ENCODE data around the gene ATPAF1. TPM values are rescaled to one million over a fixed set of nuclear protein-coding genes. Genes with fewer than 3 reads are reported as not detected.
"Not testable (repeated sequence)": the region's sequence is repeated elsewhere in the genome, so short reads cannot be mapped to it uniquely, and the experiment has no call there.

ATPAF1 gene
- 44.1 TPM for polyA plus RNA-seq (2012; ENCODE audit: low read depth, missing spikeins)

- FAIRE-seq, result peak; percentile 100
These were observed at the start of gene ATPAF1 for GRCh38 chr1:46667782-46668760. ATPAF1 (minus strand) TSS chr1:46668364; CDS start chr1:46668322, 42 bp downstream.

DNA sequence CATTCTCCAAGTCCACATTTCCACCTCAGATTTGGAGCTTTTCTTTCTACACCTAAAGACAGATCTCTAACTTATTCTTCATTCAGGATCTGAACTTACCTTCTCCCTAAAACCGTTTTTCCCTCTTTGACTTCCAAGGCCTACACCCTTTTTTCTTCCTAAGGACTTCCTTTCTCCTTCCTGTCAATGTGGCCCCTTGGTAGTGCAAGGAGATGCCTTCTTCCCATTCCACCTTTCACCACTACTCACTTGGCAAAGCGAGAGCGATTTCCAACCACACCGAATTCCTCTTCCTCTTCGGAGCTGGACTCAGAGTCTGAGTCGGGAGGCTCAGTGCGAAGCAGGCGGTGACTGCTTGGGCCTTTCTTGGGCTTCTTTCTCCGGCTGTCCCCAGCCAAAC is 49.5 kb upstream of the ATPAF1 start:
- TF ChIP-seq TAF1 (IDR thresholded peaks at IDR 0.05; ENCODE audit: low read depth, low read length) (no peak), POU2F2 (IDR thresholded peaks at IDR 0.05; ENCODE audit: low read depth, low read length) (no peak), POLR2AphosphoS5 (IDR thresholded peaks at IDR 0.05; ENCODE audit: low read depth, low read length) (no peak), SPI1 (IDR thresholded peaks at IDR 0.05; ENCODE audit: low read depth, low read length) (no peak)
- no peak for FAIRE-seq
- no peak for DNase-seq (ENCODE audit: insufficient read length, low spot score)

More at GRCh38 chr1:46667782-46668760, at the start of gene ATPAF1:
- TF ChIP-seq POU2F2 (IDR thresholded peaks at IDR 0.05; ENCODE audit: low read depth, low read length), result peak; percentile 41; the same call in 1 of the 2 replicates
- peak; percentile 57 for TF ChIP-seq POLR2AphosphoS5 (IDR thresholded peaks at IDR 0.05; ENCODE audit: low read depth, low read length)
- TF ChIP-seq TAF1 (IDR thresholded peaks at IDR 0.05; ENCODE audit: low read depth, low read length), result peak; percentile 32; the same call in 1 of the 2 replicates
- TF ChIP-seq SPI1 (IDR thresholded peaks at IDR 0.05; ENCODE audit: low read depth, low read length), result no peak; the same call in 1 of the 2 replicates
- TF ChIP-seq POLR2A (IDR thresholded peaks at IDR 0.05; ENCODE audit: low read depth, low read length), result peak; percentile 63
- no peak for TF ChIP-seq PAX5 (IDR thresholded peaks at IDR 0.05; ENCODE audit: insufficient read depth, low read length, severe bottlenecking)
- peak; percentile 79 for DNase-seq (ENCODE audit: insufficient read length, low spot score)

DNA sequence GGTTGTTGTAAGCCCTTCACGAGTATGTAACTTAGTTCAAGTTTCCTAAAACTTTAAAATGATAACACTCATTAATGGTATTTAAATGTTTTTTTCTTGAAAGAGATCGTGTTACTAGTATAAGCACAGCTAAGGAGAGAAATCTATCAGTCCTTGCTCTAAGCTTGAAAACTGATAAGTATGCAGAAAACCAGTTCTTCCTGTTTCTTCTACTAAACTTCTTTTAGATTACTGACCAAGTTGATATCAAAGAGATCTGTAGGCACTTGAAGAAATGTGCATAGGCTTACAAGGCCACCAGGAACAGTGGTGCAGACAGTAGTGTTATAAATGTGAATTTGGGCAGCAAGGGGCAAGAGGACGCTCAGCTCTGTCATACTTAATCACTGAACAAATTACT is 46.8 kb upstream of the ATPAF1 start:
- no peak for FAIRE-seq
- DNase-seq (ENCODE audit: insufficient read length, low spot score), result no peak
- TF ChIP-seq POU2F2 (IDR thresholded peaks at IDR 0.05; ENCODE audit: low read depth, low read length) (no peak), TAF1 (IDR thresholded peaks at IDR 0.05; ENCODE audit: low read depth, low read length) (no peak), SPI1 (IDR thresholded peaks at IDR 0.05; ENCODE audit: low read depth, low read length) (no peak), POLR2AphosphoS5 (IDR thresholded peaks at IDR 0.05; ENCODE audit: low read depth, low read length) (no peak), PAX5 (IDR thresholded peaks at IDR 0.05; ENCODE audit: insufficient read depth, low read length, severe bottlenecking) (no peak), POLR2A (IDR thresholded peaks at IDR 0.05; ENCODE audit: low read depth, low read length) (no peak)

DNA sequence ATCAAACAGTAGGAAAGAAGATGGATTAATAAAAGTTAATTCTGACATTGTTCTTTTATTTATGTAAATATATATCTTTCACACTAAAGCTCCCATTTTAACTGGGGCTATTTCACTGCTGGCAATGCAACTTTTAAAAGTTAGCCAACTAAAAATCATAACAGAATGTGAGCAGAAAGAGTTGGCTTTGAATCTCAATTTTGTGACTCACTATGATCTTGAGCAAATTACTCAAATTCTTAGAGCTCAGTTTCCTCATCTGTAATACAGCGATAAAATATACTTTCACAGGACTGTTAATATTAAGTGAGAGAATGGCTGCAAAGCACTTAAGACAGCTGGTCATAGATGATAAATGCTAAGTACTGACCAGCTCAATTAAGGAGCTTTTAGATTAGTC is 40.0 kb upstream of the ATPAF1 start:
- DNase-seq (ENCODE audit: insufficient read length, low spot score) (no peak), FAIRE-seq (no peak)
- no peak for TF ChIP-seq TAF1 (IDR thresholded peaks at IDR 0.05; ENCODE audit: low read depth, low read length)
- no peak for TF ChIP-seq POU2F2 (IDR thresholded peaks at IDR 0.05; ENCODE audit: low read depth, low read length)
- TF ChIP-seq SPI1 (IDR thresholded peaks at IDR 0.05; ENCODE audit: low read depth, low read length), result no peak
- no peak for TF ChIP-seq POLR2A (IDR thresholded peaks at IDR 0.05; ENCODE audit: low read depth, low read length)
- TF ChIP-seq POLR2AphosphoS5 (IDR thresholded peaks at IDR 0.05; ENCODE audit: low read depth, low read length), result no peak
- no peak for TF ChIP-seq PAX5 (IDR thresholded peaks at IDR 0.05; ENCODE audit: insufficient read depth, low read length, severe bottlenecking)

DNA sequence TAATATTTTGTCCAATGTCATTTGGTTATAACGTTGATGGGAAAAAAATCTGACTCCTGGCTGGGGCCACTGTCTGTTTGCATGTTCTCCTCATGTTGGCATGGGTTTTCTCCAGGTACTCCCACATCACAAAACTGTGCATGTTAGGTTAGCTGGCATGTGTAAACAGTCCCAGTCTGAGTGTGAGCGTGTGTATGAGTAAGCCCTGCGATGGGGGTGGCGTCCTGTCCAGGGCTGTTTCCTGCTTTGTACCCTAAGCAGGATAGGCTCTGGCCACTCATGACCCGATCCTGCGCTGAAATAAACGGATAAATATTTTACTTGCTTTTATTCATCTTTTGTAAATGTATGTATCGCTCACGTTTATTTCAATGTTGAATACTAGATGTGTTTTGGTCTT is 37.2 kb upstream of the ATPAF1 start:
- DNase-seq (ENCODE audit: insufficient read length, low spot score) (no peak), FAIRE-seq (peak; percentile 47)
- TF ChIP-seq POLR2AphosphoS5 (IDR thresholded peaks at IDR 0.05; ENCODE audit: low read depth, low read length) (no peak), PAX5 (IDR thresholded peaks at IDR 0.05; ENCODE audit: insufficient read depth, low read length, severe bottlenecking) (no peak), POU2F2 (IDR thresholded peaks at IDR 0.05; ENCODE audit: low read depth, low read length) (no peak), SPI1 (IDR thresholded peaks at IDR 0.05; ENCODE audit: low read depth, low read length) (no peak), POLR2A (IDR thresholded peaks at IDR 0.05; ENCODE audit: low read depth, low read length) (no peak)

DNA sequence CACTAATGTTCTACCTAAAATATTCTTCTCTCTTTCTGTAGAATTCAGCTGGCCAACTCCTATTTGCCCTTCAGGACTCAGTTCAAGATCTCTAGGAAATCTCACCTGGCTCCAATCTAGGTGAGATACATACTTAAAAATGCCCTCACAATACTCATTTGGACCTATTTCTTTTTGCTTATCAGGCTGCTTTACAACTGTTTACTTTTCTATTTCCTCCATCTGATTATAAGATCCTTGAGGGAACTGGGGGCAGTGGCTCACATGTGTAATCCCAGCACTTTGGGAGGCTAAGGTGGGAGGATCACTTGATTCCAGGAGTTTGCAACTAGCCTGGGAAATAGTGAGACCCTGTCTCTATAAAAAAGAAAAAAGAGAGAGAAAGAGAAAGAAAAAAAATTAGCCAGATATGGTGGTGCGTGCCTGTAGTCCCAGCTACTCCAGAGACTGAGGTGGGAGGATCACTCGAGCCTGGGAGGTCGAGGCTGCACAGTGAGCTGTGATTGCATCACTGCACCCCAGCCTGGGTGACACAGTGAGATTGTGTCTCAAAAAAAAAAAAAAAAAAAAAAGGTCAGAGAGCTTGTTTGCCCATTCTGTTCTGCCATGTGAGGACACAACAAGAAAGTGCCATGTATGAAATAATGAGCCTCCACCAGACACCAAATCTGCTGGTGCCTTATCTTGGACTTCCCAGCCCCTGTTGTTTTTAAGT is 35.9 kb upstream of the ATPAF1 start:
- FAIRE-seq (no peak), DNase-seq (ENCODE audit: insufficient read length, low spot score) (no peak)
- TF ChIP-seq SPI1 (IDR thresholded peaks at IDR 0.05; ENCODE audit: low read depth, low read length) (no peak), PAX5 (IDR thresholded peaks at IDR 0.05; ENCODE audit: insufficient read depth, low read length, severe bottlenecking) (no peak), POLR2A (IDR thresholded peaks at IDR 0.05; ENCODE audit: low read depth, low read length) (no peak), POU2F2 (IDR thresholded peaks at IDR 0.05; ENCODE audit: low read depth, low read length) (no peak), TAF1 (IDR thresholded peaks at IDR 0.05; ENCODE audit: low read depth, low read length) (no peak), POLR2AphosphoS5 (IDR thresholded peaks at IDR 0.05; ENCODE audit: low read depth, low read length) (no peak)

DNA sequence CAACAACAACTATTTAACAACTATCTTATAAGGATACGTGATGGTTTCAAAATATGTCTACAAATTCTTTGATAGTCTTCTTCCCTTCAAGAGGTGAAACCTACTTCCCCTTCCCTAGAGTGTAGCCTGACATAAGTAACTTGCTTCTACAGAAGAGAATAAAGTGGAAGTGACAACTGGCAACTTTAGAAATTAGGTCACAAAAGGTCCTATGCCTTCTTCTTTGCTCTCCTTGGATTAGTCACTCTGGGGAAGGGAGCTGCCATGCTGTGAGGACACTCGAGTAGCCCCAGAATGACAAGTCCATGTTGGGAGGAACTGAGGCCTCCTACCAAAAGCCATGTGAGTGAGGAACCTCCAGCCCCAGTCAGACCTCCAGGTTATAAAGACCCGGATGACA is 31.5 kb upstream of the ATPAF1 start:
- FAIRE-seq (no peak), DNase-seq (ENCODE audit: insufficient read length, low spot score) (no peak)
- no peak for TF ChIP-seq TAF1 (IDR thresholded peaks at IDR 0.05; ENCODE audit: low read depth, low read length)
- TF ChIP-seq POLR2AphosphoS5 (IDR thresholded peaks at IDR 0.05; ENCODE audit: low read depth, low read length), result no peak
- TF ChIP-seq PAX5 (IDR thresholded peaks at IDR 0.05; ENCODE audit: insufficient read depth, low read length, severe bottlenecking), result no peak
- TF ChIP-seq POLR2A (IDR thresholded peaks at IDR 0.05; ENCODE audit: low read depth, low read length), result no peak
- no peak for TF ChIP-seq SPI1 (IDR thresholded peaks at IDR 0.05; ENCODE audit: low read depth, low read length)
- TF ChIP-seq POU2F2 (IDR thresholded peaks at IDR 0.05; ENCODE audit: low read depth, low read length), result no peak

GRCh38 chr1:46697053-46697452 is 28.9 kb upstream of the ATPAF1 start:
- FAIRE-seq (no peak), DNase-seq (ENCODE audit: insufficient read length, low spot score) (no peak)
- TF ChIP-seq POLR2AphosphoS5 (IDR thresholded peaks at IDR 0.05; ENCODE audit: low read depth, low read length), result no peak

GRCh38 chr1:46694676-46695075 is 26.5 kb upstream of the ATPAF1 start:
- DNase-seq (ENCODE audit: insufficient read length, low spot score); FAIRE-seq: not testable (repeated sequence)

All from GM12891 (cell line).